HepG2 (cell line): Measurements from ENCODE around the gene SFXN5. TPM values are rescaled to one million over a fixed set of nuclear protein-coding genes. Genes with fewer than 3 reads are reported as not detected.

Source experiments
- AGO1 ChIP-seq: fragments of 200-400 bp; formaldehyde crosslinking; IDR thresholded peaks from 2 replicates; pipeline ENCODE4 v1.6.1; 2017; ENCODE audit warnings: mild to moderate bottlenecking, low read depth, low read length, moderate library complexity; ENCODE audit not compliant: poor library complexity, severe bottlenecking
- ETV5 ChIP-seq: IDR thresholded peaks from 2 replicates; pipeline ENCODE4 v1.6.1; 2018; ENCODE audit warnings: missing biosample characterization, missing genetic modification reagents, inconsistent platforms, borderline replicate concordance
- GATAD1 ChIP-seq: IDR thresholded peaks from 2 replicates; pipeline ENCODE4 v1.6.1; 2016; ENCODE audit warnings: missing genetic modification reagents, missing compliant biosample characterization
- HNRNPLL ChIP-seq: fragments of 200-400 bp; formaldehyde crosslinking; IDR thresholded peaks from 2 replicates; pipeline ENCODE4 v1.6.1; 2017; ENCODE audit warnings: mild to moderate bottlenecking, low read depth, low read length; ENCODE audit not compliant: poor library complexity, severe bottlenecking
- HOXA5 ChIP-seq: sonication (generic); formaldehyde crosslinking; IDR thresholded peaks from 2 replicates; pipeline ENCODE4 v1.4.0; 2020; ENCODE audit warnings: missing genetic modification reagents
- IKZF5 ChIP-seq: IDR thresholded peaks from 2 replicates; pipeline ENCODE4 v1.6.1; 2018; ENCODE audit warnings: missing genetic modification reagents, mild to moderate bottlenecking, missing compliant biosample characterization
- ISX ChIP-seq: sonication (generic); formaldehyde crosslinking; conservative IDR thresholded peaks from 2 replicates; pipeline ENCODE4 v1.5.0; 2020; ENCODE audit warnings: missing genetic modification reagents
- LBX2 ChIP-seq: sonication (generic); formaldehyde crosslinking; IDR thresholded peaks from 2 replicates; pipeline ENCODE4 v1.5.0; 2020; ENCODE audit warnings: missing genetic modification reagents, mild to moderate bottlenecking, borderline replicate concordance
- MAFG ChIP-seq: sonication (generic); formaldehyde crosslinking; IDR thresholded peaks from 2 replicates; pipeline ENCODE4 v1.5.1; 2020; ENCODE audit warnings: mild to moderate bottlenecking, missing genetic modification reagents
- NCOR1 ChIP-seq: fragments of 200-600 bp; sonication (generic); IDR thresholded peaks from 2 replicates; pipeline ENCODE4 v1.7.0; 2017; ENCODE audit warnings: antibody characterized with exemption, low read length, borderline replicate concordance
- NFE2 ChIP-seq: sonication (generic); formaldehyde crosslinking; IDR thresholded peaks from 2 replicates; pipeline ENCODE4 v1.4.0; 2020; ENCODE audit warnings: missing genetic modification reagents
- NR0B2 ChIP-seq: sonication (generic); formaldehyde crosslinking; IDR thresholded peaks from 2 replicates; pipeline ENCODE4 v1.4.0; 2020; ENCODE audit warnings: mild to moderate bottlenecking, missing genetic modification reagents
- NR2C2 ChIP-seq: sonication (generic); formaldehyde crosslinking; IDR thresholded peaks from 2 replicates; pipeline ENCODE4 v1.4.0; 2020; ENCODE audit warnings: missing genetic modification reagents, mild to moderate bottlenecking, moderate library complexity, borderline replicate concordance
- REXO4 ChIP-seq: sonication (generic); formaldehyde crosslinking; IDR thresholded peaks from 2 replicates; pipeline ENCODE4 v1.8.0; 2022; ENCODE audit warnings: missing genetic modification reagents, mild to moderate bottlenecking, borderline replicate concordance
- SMC3 ChIP-seq: IDR thresholded peaks from 2 replicates; pipeline ENCODE4 v1.6.1; 2011; ENCODE audit warnings: low read length, improper control_type of control experiment
- SRSF1 ChIP-seq: fragments of 200-400 bp; formaldehyde crosslinking; optimal IDR thresholded peaks from 2 replicates; pipeline ENCODE3; 2017; ENCODE audit warnings: mild to moderate bottlenecking, low read depth, low read length, moderate library complexity
- ZFP36 ChIP-seq: fragments of 150-350 bp; IDR thresholded peaks from 2 replicates; pipeline ENCODE4 v1.6.1; 2018; ENCODE audit warnings: borderline replicate concordance, low read length, low read depth; ENCODE audit not compliant: partially characterized antibody
- ZNF24 ChIP-seq: fragments of 450-650 bp; IDR thresholded peaks from 2 replicates; pipeline ENCODE4 v1.6.1; 2017; ENCODE audit warnings: antibody characterized with exemption, mild to moderate bottlenecking
- ZNF468 ChIP-seq: sonication (generic); formaldehyde crosslinking; IDR thresholded peaks from 2 replicates; pipeline ENCODE4 v1.8.0; 2022; ENCODE audit warnings: mild to moderate bottlenecking, moderate library complexity, missing genetic modification reagents
- ZNF563 ChIP-seq: sonication (generic); formaldehyde crosslinking; IDR thresholded peaks from 2 replicates; pipeline ENCODE4 v1.8.0; 2022; ENCODE audit warnings: mild to moderate bottlenecking, moderate library complexity, missing genetic modification reagents
- ZNF772 ChIP-seq: sonication (generic); formaldehyde crosslinking; IDR thresholded peaks from 2 replicates; pipeline ENCODE4 v1.5.0; 2020; ENCODE audit warnings: mild to moderate bottlenecking, missing genetic modification reagents
- ZNF773 ChIP-seq: sonication (generic); formaldehyde crosslinking; IDR thresholded peaks from 2 replicates; pipeline ENCODE4 v1.4.0; 2020; ENCODE audit warnings: missing genetic modification reagents, borderline replicate concordance
- polyA plus RNA-seq, 8 experiments: library from polyadenylated mRNA; depleted of rRNA in 3 of 8; stranded (reverse) in 7 of 8; unstranded in 1 of 8; fragments of >200 nt; fragmentation: Illumina TruSeq in 4 of 8; extraction: Trizol in 4 of 8; gene quantifications; 2 replicates each; pipeline versions ENCODE4 v1.2.1 to v1.2.3, GENCODE V29; 2011 to 2016; ENCODE audit warnings: low read depth in 4 of 8, missing spikeins in 1 of 8, mixed read lengths in 1 of 8; ENCODE audit not compliant: insufficient read depth in 1 of 8
- total RNA-seq, 5 experiments: library from RNA; depleted of rRNA; stranded (reverse); fragments of >200 nt; fragmentation: Illumina TruSeq; extraction: Trizol; gene quantifications; 2 replicates each; pipeline ENCODE4 v1.2.3, GENCODE V29; 2016; ENCODE audit warnings: low read depth in 1 of 5
- TF ChIP-seq, protein P1 (sequence below): sonication (generic); formaldehyde crosslinking; IDR thresholded peaks from 2 replicates; pipeline ENCODE4 v1.4.0; 2020; ENCODE audit warnings: missing genetic modification reagents
- TF ChIP-seq, protein P2 (sequence below): sonication (generic); formaldehyde crosslinking; IDR thresholded peaks from 2 replicates; pipeline ENCODE4 v1.8.1; 2023; ENCODE audit warnings: mild to moderate bottlenecking, missing genetic modification reagents
- TF ChIP-seq, protein P3 (sequence below): sonication (generic); formaldehyde crosslinking; IDR thresholded peaks from 2 replicates; pipeline ENCODE4 v1.8.0; 2022; ENCODE audit warnings: mild to moderate bottlenecking, missing genetic modification reagents

The SFXN5 gene
- total and polyA plus RNA-seq, 2 of the 13 experiments (the other 11 are each of a cell fraction or from before 2014, with no cell fraction given), result 34.9 to 37.4 TPM

GRCh38 chr2:72892506-72893173 is 178.9 kb downstream of the SFXN5 start (continued):
- TF ChIP-seq ZNF563 (CRISPR knock-in tag), result no peak
- TF ChIP-seq, protein P1, sequence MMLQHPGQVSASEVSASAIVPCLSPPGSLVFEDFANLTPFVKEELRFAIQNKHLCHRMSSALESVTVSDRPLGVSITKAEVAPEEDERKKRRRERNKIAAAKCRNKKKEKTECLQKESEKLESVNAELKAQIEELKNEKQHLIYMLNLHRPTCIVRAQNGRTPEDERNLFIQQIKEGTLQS (CRISPR knock-in tag), result no peak
- TF ChIP-seq ZNF772 (CRISPR knock-in tag), result peak; percentile 14; the same call in 1 of the 2 replicates
- no peak for TF ChIP-seq ZNF468 (CRISPR knock-in tag)
- no peak for TF ChIP-seq ETV5 (CRISPR knock-in tag)
- no peak for TF ChIP-seq SRSF1
- no peak; the same call in 1 of the 2 replicates for TF ChIP-seq IKZF5 (CRISPR knock-in tag)
- TF ChIP-seq NCOR1, result no peak
- no peak for TF ChIP-seq ZFP36
- TF ChIP-seq ZNF24, result no peak
- peak; percentile 70 for TF ChIP-seq SMC3
- peak; percentile 49 for TF ChIP-seq HNRNPLL
- TF ChIP-seq LBX2 (CRISPR knock-in tag), result no peak
- no peak for TF ChIP-seq HOXA5 (CRISPR knock-in tag)
- peak; percentile 25 for TF ChIP-seq AGO1
- TF ChIP-seq, protein P2, sequence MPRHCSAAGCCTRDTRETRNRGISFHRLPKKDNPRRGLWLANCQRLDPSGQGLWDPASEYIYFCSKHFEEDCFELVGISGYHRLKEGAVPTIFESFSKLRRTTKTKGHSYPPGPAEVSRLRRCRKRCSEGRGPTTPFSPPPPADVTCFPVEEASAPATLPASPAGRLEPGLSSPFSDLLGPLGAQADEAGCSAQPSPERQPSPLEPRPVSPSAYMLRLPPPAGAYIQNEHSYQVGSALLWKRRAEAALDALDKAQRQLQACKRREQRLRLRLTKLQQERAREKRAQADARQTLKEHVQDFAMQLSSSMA (CRISPR knock-in tag), result no peak
- TF ChIP-seq ZNF773, result no peak
- TF ChIP-seq, protein P3, sequence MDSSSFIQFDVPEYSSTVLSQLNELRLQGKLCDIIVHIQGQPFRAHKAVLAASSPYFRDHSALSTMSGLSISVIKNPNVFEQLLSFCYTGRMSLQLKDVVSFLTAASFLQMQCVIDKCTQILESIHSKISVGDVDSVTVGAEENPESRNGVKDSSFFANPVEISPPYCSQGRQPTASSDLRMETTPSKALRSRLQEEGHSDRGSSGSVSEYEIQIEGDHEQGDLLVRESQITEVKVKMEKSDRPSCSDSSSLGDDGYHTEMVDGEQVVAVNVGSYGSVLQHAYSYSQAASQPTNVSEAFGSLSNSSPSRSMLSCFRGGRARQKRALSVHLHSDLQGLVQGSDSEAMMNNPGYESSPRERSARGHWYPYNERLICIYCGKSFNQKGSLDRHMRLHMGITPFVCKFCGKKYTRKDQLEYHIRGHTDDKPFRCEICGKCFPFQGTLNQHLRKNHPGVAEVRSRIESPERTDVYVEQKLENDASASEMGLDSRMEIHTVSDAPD, result no peak
- TF ChIP-seq MAFG (CRISPR knock-in tag), result no peak
- no peak for TF ChIP-seq NR0B2 (CRISPR knock-in tag)
- no peak for TF ChIP-seq ISX (CRISPR knock-in tag)
- no peak for TF ChIP-seq REXO4 (CRISPR knock-in tag)
- no peak for TF ChIP-seq NR2C2
- TF ChIP-seq NFE2, result no peak
- 0 out of 2 replicates have a peak, but pooled peaks have one; percentile 41 for TF ChIP-seq GATAD1
